Pancreas (tissue), 10 donors: Measurements from ENCODE around the gene NFKBIB. TPM values are rescaled to one million over a fixed set of nuclear protein-coding genes. Genes with fewer than 3 reads are reported as not detected.
"Not testable (repeated sequence)": the region's sequence is repeated elsewhere in the genome, so short reads cannot be mapped to it uniquely, and the experiment has no call there.

Experiments used
- ATAC-seq, 4 donors: fragments of 200-7000 bp; cut with Tn5 transposase; one replicate each; pipeline versions ENCODE4 v1.8.0 to v1.9.1; 2020; ENCODE audit warnings: mild to moderate bottlenecking in 4 of 4, moderate library complexity in 4 of 4
- DNase-seq, 6 donors: peaks; one replicate each; pipeline ENCODE4 v3.0.0-alpha.2; 2020
- FAIRE-seq: peaks from 2 replicates; lab custom pipeline; 2012; peaks lifted over from hg19 to GRCh38; lab: Jason Lieb, UNC
- H3K27ac ChIP-seq, 4 donors: fragments of 200-600 bp; sonication (generic); 1 replicate in 3 of 4; 2 replicates in 1 of 4; pipeline versions ENCODE4 v1.5.0 to v1.8.0; 2020
- H3K27me3 ChIP-seq, 4 donors: fragments of 200-600 bp; one replicate each; pipeline ENCODE4 v1.8.0; 2021
- H3K36me3 ChIP-seq, 3 donors: fragments of 200-600 bp; sonication (generic) in 1 of 3; one replicate each; pipeline versions ENCODE4 v1.5.0 to v1.8.0; 2020 to 2021
- H3K4me1 ChIP-seq, 3 donors: fragments of 200-600 bp; one replicate each; pipeline ENCODE4 v1.8.0; 2021
- H3K4me3 ChIP-seq, 4 donors: fragments of 200-600 bp; sonication (generic) in 2 of 4; one replicate each; pipeline versions ENCODE4 v1.5.0 to v1.8.0; 2020 to 2021
- H3K9me3 ChIP-seq, 4 donors: fragments of 200-600 bp; one replicate each; pipeline ENCODE4 v1.8.0; 2021
- WGBS, 2 donors: extraction: QIAGEN DNeasy Blood & Tissue Kit; methylation state at CpG; one replicate each; pipeline ENCODE4 v1.1.7; 2013; 5-methylcytosine and 5-hydroxymethylcytosine counted together
- intact Hi-C, 3 donors: fragments of 100-400 bp; cut with DNase I; formaldehyde crosslinking; loops; one replicate each; pipeline versions ENCODE4 v1.11.1 to v1.14.2; 2022
- polyA plus RNA-seq, 2 donors: library from polyadenylated mRNA; stranded (reverse); fragments of 200-250 nt; gene quantifications; one replicate each; pipeline ENCODE4 v1.2.3, GENCODE V29; 2013
- total RNA-seq, 6 donors: library from RNA; stranded (reverse); fragmentation: NEBNext Ultra II Directional in 4 of 6; extraction: Animal tissue kit (Norgen Biotek cat#: 25700) in 4 of 6; gene quantifications; one replicate each; pipeline versions ENCODE4 v1.2.1 to v1.2.4, GENCODE V29; 2021 to 2023
- TF ChIP-seq, protein P1 (sequence below), 4 donors: fragments of 200-600 bp; sonication (generic) in 3 of 4; IDR thresholded peaks; one replicate each; pipeline versions ENCODE4 v1.5.0 to v1.8.0; 2021; ENCODE audit warnings: antibody characterized with exemption in 4 of 4
- donor health status: healthy with polysubstance abuse.
- donor health status: DM: no; HTN: no; CAD: no; lungs with moderate emphysema.
- donor health status: DM: no; HTN: no; CAD: no.
- donor health status: control.
- donor health status: control.
- donor health status: Bipolar disorder and iron deficiency.
- donor health status: DM: yes; HTN: yes; CAD: no.
- donor health status: DM: no; HTN: no; CAD: no.
- donor health status: DM: no; HTN: no; CAD: no.
- donor health status: DM: yes; HTN: yes; CAD: no.

NFKBIB gene
- total and polyA plus RNA-seq, 8 donors, result 6.8 to 26.8 (median 10.8) TPM

GRCh38 chr19:38852231-38853044, 47.3 kb upstream of the NFKBIB start:
- FAIRE-seq, result no peak
- no peak for ATAC-seq
- intact Hi-C loops, result no loop called here
- Histone ChIP-seq H3K36me3 (no peaks in the 10 kb centered on the region), H3K27me3 (no peaks in the 10 kb centered on the region), H3K4me1 (peaks cover 5 to 15% (median 5%) of the 10 kb centered on the region in 3 donors), H3K4me3 (peak overlapping the region; percentile 57 to 81 (median 68)), H3K27ac (peak overlapping the region; percentile 90 to 97 (median 94)), H3K9me3 (no peaks in the 10 kb centered on the region)
- TF ChIP-seq, protein P1, sequence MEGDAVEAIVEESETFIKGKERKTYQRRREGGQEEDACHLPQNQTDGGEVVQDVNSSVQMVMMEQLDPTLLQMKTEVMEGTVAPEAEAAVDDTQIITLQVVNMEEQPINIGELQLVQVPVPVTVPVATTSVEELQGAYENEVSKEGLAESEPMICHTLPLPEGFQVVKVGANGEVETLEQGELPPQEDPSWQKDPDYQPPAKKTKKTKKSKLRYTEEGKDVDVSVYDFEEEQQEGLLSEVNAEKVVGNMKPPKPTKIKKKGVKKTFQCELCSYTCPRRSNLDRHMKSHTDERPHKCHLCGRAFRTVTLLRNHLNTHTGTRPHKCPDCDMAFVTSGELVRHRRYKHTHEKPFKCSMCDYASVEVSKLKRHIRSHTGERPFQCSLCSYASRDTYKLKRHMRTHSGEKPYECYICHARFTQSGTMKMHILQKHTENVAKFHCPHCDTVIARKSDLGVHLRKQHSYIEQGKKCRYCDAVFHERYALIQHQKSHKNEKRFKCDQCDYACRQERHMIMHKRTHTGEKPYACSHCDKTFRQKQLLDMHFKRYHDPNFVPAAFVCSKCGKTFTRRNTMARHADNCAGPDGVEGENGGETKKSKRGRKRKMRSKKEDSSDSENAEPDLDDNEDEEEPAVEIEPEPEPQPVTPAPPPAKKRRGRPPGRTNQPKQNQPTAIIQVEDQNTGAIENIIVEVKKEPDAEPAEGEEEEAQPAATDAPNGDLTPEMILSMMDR (IDR thresholded peaks at IDR 0.05), result no peak
- 1% methylated on average over 51 to 52 of the region's 52 CpGs for WGBS, 2 donors
- DNase-seq, result peak in 5 of 6 donors; percentile 65 to 87 (median 72)

DNA sequence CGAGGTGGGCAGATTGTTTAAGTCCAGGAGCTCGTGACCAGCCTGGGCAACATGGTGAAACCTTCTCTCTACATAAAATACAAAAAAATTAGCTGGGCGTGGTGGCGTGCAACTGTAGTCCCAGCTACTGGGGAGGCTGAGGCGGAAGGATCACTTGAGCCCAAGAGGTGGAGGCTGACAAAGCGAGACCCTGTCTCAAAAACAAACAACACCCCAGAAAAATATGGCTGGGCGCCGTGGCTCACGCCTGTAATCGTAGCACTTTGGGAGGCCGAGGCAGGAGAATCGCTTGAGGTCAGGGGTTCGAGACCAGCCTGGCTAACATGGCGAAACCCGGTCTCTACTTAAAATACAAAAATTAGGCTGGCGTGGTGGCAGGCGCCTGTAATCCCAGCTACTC, 46.6 kb upstream of the NFKBIB start:
- Histone ChIP-seq H3K27ac (no peak overlapping the region), H3K36me3 (no peaks in the 10 kb centered on the region), H3K4me3 (peak overlapping the region in 1 of 4 donors; percentile 81), H3K9me3 (no peaks in the 10 kb centered on the region), H3K27me3 (no peaks in the 10 kb centered on the region), H3K4me1 (peaks cover 0 to 8% (median 0%) of the 10 kb centered on the region in 3 donors)
- no peak for ATAC-seq
- no peak for FAIRE-seq
- intact Hi-C loops, result no loop called here
- DNase-seq, result peak in 1 of 6 donors; percentile 35
- TF ChIP-seq, protein P1 (IDR thresholded peaks at IDR 0.05), result no peak
- 89% methylated on average over 17 of the region's 17 CpGs for WGBS, 2 donors

DNA sequence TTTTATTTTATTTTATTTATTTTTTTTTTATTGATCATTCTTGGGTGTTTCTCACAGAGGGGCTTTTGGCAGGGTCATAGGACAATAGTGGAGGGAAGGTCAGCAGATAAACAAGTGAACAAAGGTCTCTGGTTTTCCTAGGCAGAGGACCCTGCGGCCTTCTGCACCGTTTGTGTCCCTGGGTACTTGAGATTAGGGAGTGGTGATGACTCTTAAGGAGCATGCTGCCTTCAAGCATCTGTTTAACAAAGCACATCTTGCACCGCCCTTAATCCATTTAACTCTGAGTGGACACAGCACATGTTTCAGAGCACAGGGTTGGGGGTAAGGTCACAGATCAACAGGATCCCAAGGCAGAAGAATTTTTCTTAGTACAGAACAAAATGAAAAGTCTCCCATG, 44.8 kb upstream of the NFKBIB start:
- ATAC-seq, H3K27me3 ChIP-seq, H3K4me1 ChIP-seq, H3K27ac ChIP-seq, H3K4me3 ChIP-seq, FAIRE-seq, DNase-seq, H3K9me3 ChIP-seq, intact Hi-C loops, H3K36me3 ChIP-seq: not testable (repeated sequence)
- WGBS, 2 donors, result 40 to 88% methylated on average over 2 to 3 of the region's 3 CpGs

DNA sequence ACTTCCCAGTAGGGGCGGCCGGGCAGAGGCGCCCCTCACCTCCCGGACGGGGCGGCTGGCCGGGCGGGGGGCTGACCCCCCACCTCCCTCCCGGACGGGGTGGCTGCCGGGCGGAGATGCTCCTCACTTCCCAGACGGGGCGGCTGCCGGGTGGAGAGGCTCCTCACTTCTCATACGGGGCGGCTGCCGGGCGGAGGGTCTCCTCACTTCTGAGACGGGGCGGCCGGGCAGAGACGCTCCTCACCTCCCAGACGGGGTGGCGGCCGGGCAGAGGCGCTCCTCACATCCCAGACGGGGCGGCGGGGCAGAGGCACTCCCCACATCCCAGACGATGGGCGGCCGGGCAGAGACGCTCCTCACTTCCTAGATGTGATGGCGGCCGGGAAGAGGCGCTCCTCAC, 44.0 kb upstream of the NFKBIB start:
- H3K9me3 ChIP-seq, H3K36me3 ChIP-seq, intact Hi-C loops, H3K4me1 ChIP-seq, H3K27me3 ChIP-seq, H3K4me3 ChIP-seq, FAIRE-seq, H3K27ac ChIP-seq, ATAC-seq: not testable (repeated sequence)
- peak in 2 of 6 donors; percentile 14 to 57 for DNase-seq
- WGBS, 2 donors, result 90 to 95% methylated on average over 18 to 30 of the region's 37 CpGs

- no peak for FAIRE-seq
- H3K27ac ChIP-seq, result peak overlapping the region in 1 of 4 donors; percentile 50
Measured at GRCh38 chr19:38856813-38857212, 43.0 kb upstream of the NFKBIB start.

DNA sequence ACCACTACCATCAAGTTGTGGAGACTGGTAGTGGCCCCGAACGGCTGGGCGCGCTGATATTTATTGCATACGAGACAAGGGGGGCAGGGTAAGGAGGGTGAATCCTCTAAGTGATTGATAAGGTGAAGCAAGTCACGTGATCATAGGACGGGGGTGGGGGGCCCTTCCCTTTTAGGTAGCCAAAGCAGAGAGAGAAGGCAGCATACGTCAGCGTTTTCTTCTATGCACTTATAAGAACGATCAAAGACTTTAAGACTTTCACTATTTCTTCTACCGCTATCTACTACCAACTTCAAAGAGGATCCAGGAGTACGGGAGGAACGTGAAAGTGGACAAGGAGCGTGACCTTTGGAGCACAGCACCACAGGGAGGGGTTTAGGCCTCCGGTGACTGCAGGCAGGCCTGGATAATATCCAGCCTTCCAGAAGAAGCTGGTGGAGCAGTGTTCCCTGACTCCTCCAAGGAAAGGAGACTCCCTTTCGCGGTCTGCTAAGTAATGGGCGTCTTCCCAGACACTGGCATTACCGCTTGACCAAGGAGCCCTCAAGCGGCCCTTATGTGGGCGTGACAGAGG, 40.1 kb upstream of the NFKBIB start:
- H3K36me3 ChIP-seq, H3K4me3 ChIP-seq, intact Hi-C loops, H3K27me3 ChIP-seq, H3K9me3 ChIP-seq, FAIRE-seq, ATAC-seq, H3K27ac ChIP-seq, DNase-seq: not testable (repeated sequence)
- peaks cover 4 to 19% (median 8%) of the 10 kb centered on the region in 3 donors for H3K4me1 ChIP-seq
- WGBS, 2 donors, result 72 to 76% methylated on average over 20 to 21 of the region's 21 CpGs

More at GRCh38 chr19:38856813-38857212, 43.0 kb upstream of the NFKBIB start:
- TF ChIP-seq, protein P1 (IDR thresholded peaks at IDR 0.05), result no peak
- Histone ChIP-seq H3K36me3 (no peaks in the 10 kb centered on the region), H3K4me1 (peaks cover 0 to 3% (median 0%) of the 10 kb centered on the region in 3 donors), H3K27me3 (no peaks in the 10 kb centered on the region), H3K4me3 (no peak overlapping the region), H3K9me3 (no peaks in the 10 kb centered on the region)
- ATAC-seq (no peak), DNase-seq (no peak)
- intact Hi-C loops, result no loop called here
- 85 to 88% methylated on average over 3 of the region's 3 CpGs for WGBS, 2 donors
